ENCODE results near the gene GAREM2. TPM values are rescaled to one million over a fixed set of nuclear protein-coding genes. Genes with fewer than 3 reads are reported as not detected.

Gene GAREM2
- total RNA-seq, 6 experiments from 2014 or later: not detected

- no peaks in the 10 kb centered on the region for H3K4me1 Mint-ChIP-seq (ENCODE audit: low read depth)
- H3K36me3 Mint-ChIP-seq (ENCODE audit: low read depth): peaks cover 51% of the 10 kb centered on the region
- H3K4me3 Mint-ChIP-seq: no peak overlapping the region
- no peak for TF ChIP-seq CTCF (IDR thresholded peaks at IDR 0.05)
- DNase-seq: no peak
- no peaks in the 10 kb centered on the region for H3K27me3 Mint-ChIP-seq (ENCODE audit: insufficient read depth)
- no peak overlapping the region for H3K27ac Mint-ChIP-seq
- H3K9me3 Mint-ChIP-seq: peaks cover 11% of the 10 kb centered on the region
Measured at GRCh38 chr2:26214759-26215158, 41.9 kb downstream of the GAREM2 start.

GRCh38 chr2:26215833-26216232, 42.9 kb downstream of the GAREM2 start:
- Mint-ChIP-seq H3K4me1 (ENCODE audit: low read depth) (no peaks in the 10 kb centered on the region), H3K4me3 (no peak overlapping the region), H3K36me3 (ENCODE audit: low read depth) (peaks cover 55% of the 10 kb centered on the region), H3K27me3 (ENCODE audit: insufficient read depth) (no peaks in the 10 kb centered on the region), H3K27ac (no peak overlapping the region), H3K9me3 (peaks cover 11% of the 10 kb centered on the region)
- TF ChIP-seq CTCF (IDR thresholded peaks at IDR 0.05): no peak
- DNase-seq: no peak

GRCh38 chr2:26216587-26216986, 43.7 kb downstream of the GAREM2 start:
- Mint-ChIP-seq H3K4me3 (no peak overlapping the region), H3K9me3 (peaks cover 11% of the 10 kb centered on the region), H3K27me3 (ENCODE audit: insufficient read depth) (no peaks in the 10 kb centered on the region), H3K36me3 (ENCODE audit: low read depth) (peaks cover 53% of the 10 kb centered on the region), H3K4me1 (ENCODE audit: low read depth) (no peaks in the 10 kb centered on the region), H3K27ac (no peak overlapping the region)
- no peak for DNase-seq
- TF ChIP-seq CTCF (IDR thresholded peaks at IDR 0.05): no peak

- peaks cover 53% of the 10 kb centered on the region for H3K36me3 Mint-ChIP-seq (ENCODE audit: low read depth)
- DNase-seq: no peak
- no peaks in the 10 kb centered on the region for H3K27me3 Mint-ChIP-seq (ENCODE audit: insufficient read depth)
- TF ChIP-seq CTCF (IDR thresholded peaks at IDR 0.05): no peak
- no peak overlapping the region for H3K27ac Mint-ChIP-seq
- no peaks in the 10 kb centered on the region for H3K4me1 Mint-ChIP-seq (ENCODE audit: low read depth)
- no peak overlapping the region for H3K4me3 Mint-ChIP-seq
- peaks cover 11% of the 10 kb centered on the region for H3K9me3 Mint-ChIP-seq
Measured at GRCh38 chr2:26217720-26218119, 44.8 kb downstream of the GAREM2 start.

GRCh38 chr2:26223018-26223417, 50.1 kb downstream of the GAREM2 start:
- TF ChIP-seq CTCF (IDR thresholded peaks at IDR 0.05): no peak
- no peak for DNase-seq
- Mint-ChIP-seq H3K36me3 (ENCODE audit: low read depth) (peaks cover 52% of the 10 kb centered on the region), H3K4me3 (no peak overlapping the region), H3K27ac (no peak overlapping the region), H3K27me3 (ENCODE audit: insufficient read depth) (peaks cover 2% of the 10 kb centered on the region; the same call in 1 of the 2 replicates), H3K9me3 (peaks cover 14% of the 10 kb centered on the region; the same call in 1 of the 2 replicates), H3K4me1 (ENCODE audit: low read depth) (no peaks in the 10 kb centered on the region)

GRCh38 chr2:26224095-26224494, 51.2 kb downstream of the GAREM2 start:
- Mint-ChIP-seq H3K27ac (no peak overlapping the region), H3K27me3 (ENCODE audit: insufficient read depth) (peaks cover 2% of the 10 kb centered on the region; the same call in 1 of the 2 replicates), H3K4me1 (ENCODE audit: low read depth) (no peaks in the 10 kb centered on the region), H3K9me3 (peaks cover 14% of the 10 kb centered on the region; the same call in 1 of the 2 replicates), H3K36me3 (ENCODE audit: low read depth) (peaks cover 52% of the 10 kb centered on the region), H3K4me3 (no peak overlapping the region)
- DNase-seq: no peak
- no peak for TF ChIP-seq CTCF (IDR thresholded peaks at IDR 0.05)
